Uterus (tissue), 4 donors: ENCODE measurements around the gene FCHSD2. TPM values are rescaled to one million over a fixed set of nuclear protein-coding genes. Genes with fewer than 3 reads are reported as not detected.
"Not testable (repeated sequence)": the region's sequence is repeated elsewhere in the genome, so short reads cannot be mapped to it uniquely, and the experiment has no call there.

ENCODE experiments used
- DNase-seq, 2 donors: peaks; one replicate each; pipeline ENCODE4 v3.0.0-alpha.2; 2019 to 2020
- H3K27ac ChIP-seq, 2 donors: fragments of 200-600 bp; sonication (generic); 1 replicate in 1 of 2; 2 replicates in 1 of 2; pipeline ENCODE4 v1.5.1; 2016 to 2018
- H3K27me3 ChIP-seq, 2 donors: fragments of 200-600 bp; sonication (generic); one replicate each; pipeline ENCODE4 v1.5.1; 2018 to 2019; ENCODE audit warnings: control low read depth in 1 of 2
- H3K36me3 ChIP-seq, 2 donors: fragments of 200-600 bp; sonication (generic); one replicate each; pipeline ENCODE4 v1.5.1; 2019; ENCODE audit warnings: control low read depth in 1 of 2
- H3K4me1 ChIP-seq, 2 donors: fragments of 200-600 bp; sonication (generic); one replicate each; pipeline ENCODE4 v1.5.1; 2018 to 2019; ENCODE audit warnings: control low read depth in 1 of 2
- H3K4me3 ChIP-seq, 2 donors: fragments of 200-600 bp; sonication (generic); 1 replicate in 1 of 2; 2 replicates in 1 of 2; pipeline ENCODE4 v1.5.1; 2018 to 2019; ENCODE audit warnings: mild to moderate bottlenecking in 1 of 2
- H3K9me3 ChIP-seq, 2 donors: fragments of 200-600 bp; sonication (generic); one replicate each; pipeline ENCODE4 v1.5.1; 2019; ENCODE audit warnings: control low read depth in 1 of 2
- CTCF ChIP-seq, 4 experiments: fragments of 200-600 bp in 2 of 4; fragments of 450-650 bp in 2 of 4; sonication (generic) in 2 of 4; IDR thresholded peaks; one replicate each; pipeline ENCODE4 v1.5.1; 2016 to 2019; ENCODE audit warnings: antibody characterized with exemption in 4 of 4, mild to moderate bottlenecking in 2 of 4, moderate library complexity in 1 of 4
- POLR2A ChIP-seq, 2 donors: fragments of 450-650 bp; IDR thresholded peaks; one replicate each; pipeline ENCODE4 v1.6.1; 2016; ENCODE audit warnings: antibody characterized with exemption in 2 of 2, mild to moderate bottlenecking in 1 of 2, moderate library complexity in 1 of 2
- intact Hi-C: fragments of 100-400 bp; cut with DNase I; formaldehyde crosslinking; loops from one replicate; pipeline ENCODE4 v1.15.1; 2023; ENCODE audit warnings: low total_unique reads
- total RNA-seq, 4 donors: library from RNA; depleted of rRNA in 3 of 4; stranded (reverse); fragments of >200 nt in 3 of 4; gene quantifications; one replicate each; pipeline versions ENCODE4 v1.1.0 to v1.2.4, GENCODE V29; 2014 to 2023
- donor health status: DM: yes; HTN: yes; CAD: no.

Gene FCHSD2
- total RNA-seq, 4 donors from 2014 or later, result 13.6 to 73.9 (median 27.7) TPM

- no peaks in the 10 kb centered on the region for H3K36me3 ChIP-seq
- H3K27ac ChIP-seq, result no peak overlapping the region
- H3K4me3 ChIP-seq, result no peak overlapping the region
- DNase-seq, result no peak
- no peaks in the 10 kb centered on the region for H3K4me1 ChIP-seq
- H3K9me3 ChIP-seq, result no peaks in the 10 kb centered on the region
- no peaks in the 10 kb centered on the region for H3K27me3 ChIP-seq
- TF ChIP-seq POLR2A (IDR thresholded peaks at IDR 0.05) (no peak), CTCF (IDR thresholded peaks at IDR 0.05) (no peak)
- intact Hi-C loops, result no loop called here
These were observed 160.0 kb downstream of the FCHSD2 start for GRCh38 chr11:72981971-72982685.

GRCh38 chr11:72981080-72981479 is 161.0 kb downstream of the FCHSD2 start:
- Histone ChIP-seq H3K27ac (no peak overlapping the region), H3K27me3 (no peaks in the 10 kb centered on the region), H3K36me3 (no peaks in the 10 kb centered on the region), H3K4me3 (no peak overlapping the region), H3K9me3 (no peaks in the 10 kb centered on the region), H3K4me1 (no peaks in the 10 kb centered on the region)
- TF ChIP-seq POLR2A (IDR thresholded peaks at IDR 0.05) (no peak), CTCF (IDR thresholded peaks at IDR 0.05) (no peak)
- intact Hi-C loops, result no loop called here
- no peak for DNase-seq

GRCh38 chr11:72977782-72978181 is 164.3 kb downstream of the FCHSD2 start:
- H3K4me3 ChIP-seq, H3K27me3 ChIP-seq, H3K4me1 ChIP-seq, DNase-seq, intact Hi-C loops, H3K9me3 ChIP-seq, H3K27ac ChIP-seq, H3K36me3 ChIP-seq: not testable (repeated sequence)

GRCh38 chr11:72976522-72976892 is 165.6 kb downstream of the FCHSD2 start:
- intact Hi-C loops, H3K9me3 ChIP-seq, H3K4me1 ChIP-seq, H3K4me3 ChIP-seq, DNase-seq, H3K36me3 ChIP-seq, H3K27me3 ChIP-seq: not testable (repeated sequence)
- peak overlapping the region; percentile 54 to 60 for H3K27ac ChIP-seq

- peak overlapping the region; percentile 54 to 60 for H3K27ac ChIP-seq
- H3K4me3 ChIP-seq, result no peak overlapping the region
- H3K27me3 ChIP-seq, result no peaks in the 10 kb centered on the region
- intact Hi-C loops, result no loop called here
- H3K9me3 ChIP-seq, result no peaks in the 10 kb centered on the region
- TF ChIP-seq POLR2A (IDR thresholded peaks at IDR 0.05) (no peak), CTCF (IDR thresholded peaks at IDR 0.05) (no peak)
- no peak for DNase-seq
- H3K4me1 ChIP-seq, result no peaks in the 10 kb centered on the region
- H3K36me3 ChIP-seq, result no peaks in the 10 kb centered on the region
These were observed 166.2 kb downstream of the FCHSD2 start for GRCh38 chr11:72975778-72976521.

GRCh38 chr11:72974487-72975205 is 167.5 kb downstream of the FCHSD2 start:
- Histone ChIP-seq H3K27ac (no peak overlapping the region), H3K4me1 (no peaks in the 10 kb centered on the region), H3K36me3 (no peaks in the 10 kb centered on the region), H3K9me3 (no peaks in the 10 kb centered on the region), H3K27me3 (no peaks in the 10 kb centered on the region), H3K4me3 (no peak overlapping the region)
- DNase-seq, result no peak
- TF ChIP-seq CTCF (IDR thresholded peaks at IDR 0.05) (no peak), POLR2A (IDR thresholded peaks at IDR 0.05) (no peak)
- intact Hi-C loops, result no loop called here
